ENCODE results near the gene PARP16.

DNA sequence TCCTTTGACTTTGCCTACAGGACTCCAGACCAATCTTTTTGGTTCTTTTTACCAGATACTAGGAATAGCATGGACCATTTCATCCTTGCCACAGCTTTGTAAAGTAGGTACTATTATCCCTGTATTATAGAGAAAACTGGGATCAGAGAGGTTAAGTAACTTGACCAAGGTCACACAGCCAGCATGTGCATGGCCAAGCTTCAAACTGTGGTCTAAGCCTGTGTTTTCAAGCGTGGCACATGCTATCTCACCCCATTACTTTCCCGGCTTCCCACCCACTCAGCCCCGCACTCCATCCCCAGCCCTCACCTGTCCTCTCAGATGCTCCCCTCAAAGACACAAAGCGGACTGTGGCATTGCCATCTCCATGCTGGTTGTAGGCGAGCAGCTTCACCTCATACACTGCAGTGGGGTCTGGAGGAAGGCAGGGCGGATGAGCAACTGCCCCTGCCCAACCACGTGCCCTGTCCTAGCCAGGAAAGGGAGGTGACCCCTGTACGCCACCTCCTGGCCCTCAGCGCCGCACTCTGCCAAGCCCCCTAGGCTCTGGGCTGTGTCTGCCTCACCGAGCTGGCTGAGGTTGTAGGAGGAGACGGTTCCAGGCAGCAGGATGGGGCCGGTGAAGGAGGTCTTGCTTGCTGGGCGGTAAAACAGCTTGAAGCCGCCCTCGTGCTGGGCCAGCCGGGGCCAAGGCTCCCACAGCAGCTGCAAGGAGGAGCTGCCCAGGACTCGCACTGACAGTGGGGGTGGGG is 43.5 kb upstream of the PARP16 start:
- TF ChIP-seq, protein P1, sequence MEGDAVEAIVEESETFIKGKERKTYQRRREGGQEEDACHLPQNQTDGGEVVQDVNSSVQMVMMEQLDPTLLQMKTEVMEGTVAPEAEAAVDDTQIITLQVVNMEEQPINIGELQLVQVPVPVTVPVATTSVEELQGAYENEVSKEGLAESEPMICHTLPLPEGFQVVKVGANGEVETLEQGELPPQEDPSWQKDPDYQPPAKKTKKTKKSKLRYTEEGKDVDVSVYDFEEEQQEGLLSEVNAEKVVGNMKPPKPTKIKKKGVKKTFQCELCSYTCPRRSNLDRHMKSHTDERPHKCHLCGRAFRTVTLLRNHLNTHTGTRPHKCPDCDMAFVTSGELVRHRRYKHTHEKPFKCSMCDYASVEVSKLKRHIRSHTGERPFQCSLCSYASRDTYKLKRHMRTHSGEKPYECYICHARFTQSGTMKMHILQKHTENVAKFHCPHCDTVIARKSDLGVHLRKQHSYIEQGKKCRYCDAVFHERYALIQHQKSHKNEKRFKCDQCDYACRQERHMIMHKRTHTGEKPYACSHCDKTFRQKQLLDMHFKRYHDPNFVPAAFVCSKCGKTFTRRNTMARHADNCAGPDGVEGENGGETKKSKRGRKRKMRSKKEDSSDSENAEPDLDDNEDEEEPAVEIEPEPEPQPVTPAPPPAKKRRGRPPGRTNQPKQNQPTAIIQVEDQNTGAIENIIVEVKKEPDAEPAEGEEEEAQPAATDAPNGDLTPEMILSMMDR (conservative IDR thresholded peaks at IDR 0.05 in 1 of 2, IDR thresholded peaks at IDR 0.05 in 1 of 2; ENCODE audit: low read depth in 1 of 2, low read length in 2 of 2), result no peak
- no peak for TF ChIP-seq EZH2 (IDR thresholded peaks at IDR 0.05; ENCODE audit: low read length, missing control alignments)

Measured in fibroblast of lung (primary cell).